Measurements from ENCODE around the gene MMRN2. TPM values are rescaled to one million over a fixed set of nuclear protein-coding genes. Genes with fewer than 3 reads are reported as not detected.
"Not testable (repeated sequence)": the region's sequence is repeated elsewhere in the genome, so short reads cannot be mapped to it uniquely, and the experiment has no call there.

Gene MMRN2
- 10 to 100 TPM; 20.6 to 41.8 TPM for total RNA-seq
- 10 to 100 TPM; 29.3 to 33.8 (median 30.2) TPM for polyA plus RNA-seq (ENCODE audit: insufficient read length in 6 of 6)
- long read RNA-seq, donor 1, full-length matches to known transcripts = 6 of 139 reads
- long read RNA-seq, donor 1, partial matches to known transcripts = 15 of 139 reads
- long read RNA-seq, donor 1, other reads (novel, unspliced or antisense) = 118 of 139 reads
- long read RNA-seq, donor 2, full-length matches to known transcripts = 3 of 15 reads
- long read RNA-seq, donor 2, partial matches to known transcripts = 12 of 15 reads
- long read RNA-seq, donor 2, other reads (novel, unspliced or antisense) = 0 of 15 reads
- long read RNA-seq, donor 3, full-length matches to known transcripts = 7 of 14 reads
- long read RNA-seq, donor 3, partial matches to known transcripts = 0 of 14 reads
- long read RNA-seq, donor 3, other reads (novel, unspliced or antisense) = 7 of 14 reads
- long read RNA-seq, donor 4, full-length matches to known transcripts = 1 of 1 reads
- long read RNA-seq, donor 4, partial matches to known transcripts = 0 of 1 reads
- long read RNA-seq, donor 4, other reads (novel, unspliced or antisense) = 0 of 1 reads
- long read RNA-seq, donor 5, full-length matches to known transcripts = 4 of 45 reads
- long read RNA-seq, donor 5, partial matches to known transcripts = 0 of 45 reads
- long read RNA-seq, donor 5, other reads (novel, unspliced or antisense) = 41 of 45 reads
- long read RNA-seq, donor 6, full-length matches to known transcripts = 5 of 27 reads
- long read RNA-seq, donor 6, partial matches to known transcripts = 11 of 27 reads
- long read RNA-seq, donor 6, other reads (novel, unspliced or antisense) = 11 of 27 reads
- long read RNA-seq, donor 7, full-length matches to known transcripts = 4 of 4 reads
- long read RNA-seq, donor 7, partial matches to known transcripts = 0 of 4 reads
- long read RNA-seq, donor 7, other reads (novel, unspliced or antisense) = 0 of 4 reads
- long read RNA-seq, donor 8, full-length matches to known transcripts = 1 of 72 reads
- long read RNA-seq, donor 8, partial matches to known transcripts = 8 of 72 reads
- long read RNA-seq, donor 8, other reads (novel, unspliced or antisense) = 63 of 72 reads
- long read RNA-seq, donor 9 = 0 reads
- long read RNA-seq, donor 10, partial matches to known transcripts = 4 of 5 reads
- long read RNA-seq, donor 10, other reads (novel, unspliced or antisense) = 1 of 5 reads
- long read RNA-seq, donor 11, full-length matches to known transcripts = 2 of 1,260 reads
- long read RNA-seq, donor 11, partial matches to known transcripts = 1,132 of 1,260 reads
- long read RNA-seq, donor 11, other reads (novel, unspliced or antisense) = 126 of 1,260 reads
- long read RNA-seq, donor 12, full-length matches to known transcripts = 1 of 1 reads
- long read RNA-seq, donor 12, partial matches to known transcripts = 0 of 1 reads
- long read RNA-seq, donor 12, other reads (novel, unspliced or antisense) = 0 of 1 reads

GRCh38 chr10:86957471-86958115, at the start of gene MMRN2:
TSS of gene MMRN2 (minus strand) at chr10:86957615. CDS start at chr10:86957541, 74 bp downstream.
- Histone ChIP-seq H3K27ac (peak within 1 kb of the TSS; percentile 54 to 64), H3K36me3 (no peaks in the 10 kb centered on the region), H3K4me3 (peak within 1 kb of the TSS in 1 of 2 donors; percentile 41), H3K4me1 (peaks cover 22 to 37% of the 10 kb centered on the region in 2 donors), H3K9me3 (peaks cover 0 to 8% of the 10 kb centered on the region in 2 donors), H3K27me3 (peaks cover 0 to 4% of the 10 kb centered on the region in 2 donors)
- ATAC-seq (no peak), DNase-seq (no peak)
- no peak for TF ChIP-seq CTCF (IDR thresholded peaks at IDR 0.05)
- intact Hi-C loops (cut with DNase I) = loop anchor here in 1 of 2 donors (10.0 kb wide), 1 partner anchor 147 kb away; no protein-coding TSS in a partner anchor

- H3K27ac ChIP-seq; H3K36me3 ChIP-seq; H3K4me1 ChIP-seq; H3K27me3 ChIP-seq; DNase-seq; H3K4me3 ChIP-seq; ATAC-seq; intact Hi-C loops (cut with DNase I); H3K9me3 ChIP-seq: not testable (repeated sequence)
Observed at GRCh38 chr10:87007124-87007523, 49.7 kb upstream of the MMRN2 start.

- no peaks in the 10 kb centered on the region for H3K27me3 ChIP-seq
- H3K27ac ChIP-seq = peak overlapping the region in 1 of 2 donors; percentile 55
- ATAC-seq = no peak
Observed at GRCh38 chr10:87000491-87000890, 43.1 kb upstream of the MMRN2 start.

GRCh38 chr10:86999802-87000403, 42.5 kb upstream of the MMRN2 start:
- H3K36me3 ChIP-seq; H3K4me1 ChIP-seq; H3K4me3 ChIP-seq; intact Hi-C loops (cut with DNase I); H3K9me3 ChIP-seq; H3K27me3 ChIP-seq; DNase-seq: not testable (repeated sequence)
- peak; percentile 44 for ATAC-seq
- peak overlapping the region in 1 of 2 donors; percentile 55 for H3K27ac ChIP-seq

More at GRCh38 chr10:87000491-87000890, 43.1 kb upstream of the MMRN2 start:
- Histone ChIP-seq H3K9me3 (no peaks in the 10 kb centered on the region), H3K4me1 (no peaks in the 10 kb centered on the region), H3K36me3 (no peaks in the 10 kb centered on the region), H3K4me3 (no peak overlapping the region)
- intact Hi-C loops (cut with DNase I) = no loop called here
- no peak for TF ChIP-seq CTCF (IDR thresholded peaks at IDR 0.05)
- no peak for DNase-seq

GRCh38 chr10:86992929-86993328, 35.5 kb upstream of the MMRN2 start:
- intact Hi-C loops (cut with DNase I) = no loop called here
- no peak for ATAC-seq
- Histone ChIP-seq H3K4me1 (no peaks in the 10 kb centered on the region), H3K9me3 (no peaks in the 10 kb centered on the region), H3K36me3 (no peaks in the 10 kb centered on the region), H3K27ac (no peak overlapping the region), H3K27me3 (no peaks in the 10 kb centered on the region), H3K4me3 (no peak overlapping the region)
- no peak for TF ChIP-seq CTCF (IDR thresholded peaks at IDR 0.05)
- DNase-seq = no peak
